ENCODE results near the gene MICALL2. TPM values are rescaled to one million over a fixed set of nuclear protein-coding genes. Genes with fewer than 3 reads are reported as not detected.

MICALL2 gene
- total RNA-seq, result 14.4 and 19.1 TPM in 2 replicates

GRCh38 chr7:1458683-1459511, at the start of gene MICALL2:
Gene MICALL2, minus strand, starts transcription at chr7:1459470. Its CDS starts 144 bp downstream, at chr7:1459326.
- peak; percentile 92 for DNase-seq

DNA sequence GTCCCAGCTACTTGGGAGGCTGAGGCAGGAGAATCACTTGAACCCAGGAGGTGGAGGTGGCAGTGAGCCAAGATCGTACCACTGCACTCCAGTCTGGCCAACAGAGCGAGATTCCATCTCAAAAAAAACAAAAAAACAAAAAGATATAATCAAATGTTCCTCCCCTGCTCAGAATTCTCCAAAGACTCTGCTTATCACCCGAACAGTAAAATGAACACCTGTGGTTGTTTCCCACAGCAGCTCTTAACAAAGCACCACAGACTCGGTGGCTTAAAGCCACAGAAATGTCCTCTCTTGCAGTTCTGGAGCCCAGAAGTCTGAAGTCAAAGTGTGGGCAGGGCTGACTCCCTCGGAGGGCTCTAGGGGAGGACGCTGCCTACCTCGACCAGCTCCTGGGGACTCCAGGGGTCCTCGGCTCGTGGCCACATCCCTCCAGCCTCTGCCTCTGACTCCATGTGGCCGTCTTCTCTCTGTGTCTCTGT, 49.0 kb upstream of the MICALL2 start:
- DNase-seq, result no peak

GRCh38 chr7:1505731-1506550, 46.7 kb upstream of the MICALL2 start:
- DNase-seq, result no peak

GRCh38 chr7:1503816-1504775, 44.8 kb upstream of the MICALL2 start, which contains the start of gene INTS1:
Gene INTS1, minus strand, starts transcription at chr7:1504389. Its CDS starts 429 bp downstream, at chr7:1503960.
- DNase-seq, result peak; percentile 92

- no peak for DNase-seq
These were observed 44.1 kb upstream of the MICALL2 start for GRCh38 chr7:1503390-1503789.

GRCh38 chr7:1502845-1503244, 43.6 kb upstream of the MICALL2 start:
- no peak for DNase-seq

DNA sequence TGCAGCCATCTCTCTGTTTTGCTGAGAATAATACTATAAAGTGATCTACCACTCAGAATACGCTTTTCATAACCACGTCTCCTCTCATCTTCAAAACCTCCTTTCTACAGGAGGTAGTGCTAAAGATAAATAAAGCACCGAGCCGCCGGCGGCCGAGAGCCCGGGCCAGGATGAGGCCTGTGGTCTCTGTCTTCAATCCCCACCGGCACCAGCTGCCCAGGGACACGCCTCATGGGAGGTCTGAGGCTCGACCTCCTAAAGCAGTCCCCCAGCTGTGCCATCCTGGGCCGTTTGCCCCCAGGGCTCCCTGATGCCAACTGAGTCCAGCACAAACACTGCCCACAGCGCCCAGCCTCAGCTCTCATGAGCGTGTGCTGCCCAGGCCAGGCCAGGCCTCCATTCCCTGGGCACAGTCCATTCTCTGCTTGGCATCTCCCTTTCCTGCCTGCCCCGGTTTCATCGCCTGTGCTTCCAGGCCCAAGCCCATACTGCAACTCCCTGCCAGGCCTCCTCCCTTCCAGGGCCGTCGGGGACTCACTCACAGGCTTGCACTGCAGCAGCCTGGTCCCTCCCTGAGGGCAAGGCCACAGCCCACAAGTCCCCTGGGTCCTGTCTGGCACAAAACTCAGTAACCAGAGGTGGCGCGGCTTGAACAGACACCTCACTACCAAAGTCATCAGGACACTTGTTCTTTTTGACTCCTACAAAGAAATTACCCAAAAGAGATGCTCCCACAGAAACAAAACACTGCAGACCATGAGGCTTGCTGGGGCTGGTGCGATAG, 42.4 kb upstream of the MICALL2 start:
- no peak for DNase-seq

- DNase-seq, result no peak
These were observed 41.0 kb upstream of the MICALL2 start for GRCh38 chr7:1500064-1500807.

- DNase-seq, result no peak
These were observed 40.2 kb upstream of the MICALL2 start for GRCh38 chr7:1499367-1500029.

DNA sequence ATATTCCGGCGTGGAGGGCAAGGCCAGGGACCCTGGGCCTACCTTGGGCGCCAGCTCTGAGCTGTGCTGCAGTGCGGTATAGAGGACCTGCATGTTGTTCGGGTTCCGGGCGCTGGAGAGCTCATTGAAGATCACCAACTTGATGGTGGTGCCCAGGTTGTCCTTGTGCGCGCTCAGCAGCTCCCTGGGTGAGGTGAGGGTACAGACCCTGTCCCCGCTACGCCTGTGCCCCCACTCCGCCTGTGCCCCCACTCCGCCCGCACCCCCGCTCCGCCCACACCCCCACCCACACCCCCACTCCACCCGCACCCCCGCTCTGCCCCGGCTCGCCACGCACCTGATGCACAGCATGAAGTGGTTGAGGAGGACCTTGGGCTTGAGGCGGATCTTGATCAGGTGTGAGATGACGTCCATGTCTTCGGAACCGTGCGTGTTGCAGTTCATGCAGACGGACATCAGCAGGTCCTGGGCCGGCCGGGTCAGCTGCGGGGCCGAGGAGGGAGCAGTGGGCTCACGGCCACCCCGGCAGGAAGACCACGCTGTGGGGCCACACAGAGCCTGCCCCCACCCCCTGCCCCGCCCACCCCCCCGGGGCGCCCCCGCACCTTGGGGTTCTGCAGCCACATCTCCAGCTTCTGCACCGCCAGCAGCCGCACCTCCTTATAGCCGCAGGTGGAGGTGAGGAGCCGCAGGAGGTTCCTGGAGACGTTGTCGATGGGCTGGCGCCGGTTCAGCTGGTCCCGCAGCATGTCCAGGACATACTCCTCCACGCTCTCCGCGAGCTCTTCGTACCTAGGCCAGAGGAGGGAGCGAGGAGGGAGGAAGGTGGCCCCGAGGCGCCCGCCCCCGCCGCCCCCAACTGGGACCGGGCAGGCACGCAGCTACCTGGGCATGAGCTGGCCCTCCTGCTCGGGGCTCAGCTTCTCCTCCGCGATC, 39.4 kb upstream of the MICALL2 start:
- no peak for DNase-seq

GRCh38 chr7:1497293-1497927, 38.1 kb upstream of the MICALL2 start:
- DNase-seq, result no peak

- DNase-seq, result no peak
These were observed 37.4 kb upstream of the MICALL2 start for GRCh38 chr7:1496531-1497292.

- DNase-seq, result no peak
These were observed 36.4 kb upstream of the MICALL2 start for GRCh38 chr7:1495564-1496242.

GRCh38 chr7:1494866-1495563, 35.7 kb upstream of the MICALL2 start:
- DNase-seq, result no peak

- no peak for DNase-seq
These were observed 35.2 kb upstream of the MICALL2 start for GRCh38 chr7:1494447-1494846.

- no peak for DNase-seq
These were observed 34.3 kb upstream of the MICALL2 start for GRCh38 chr7:1493571-1493970.
